ENCODE data around the gene PCDHGA12. TPM values are rescaled to one million over a fixed set of nuclear protein-coding genes. Genes with fewer than 3 reads are reported as not detected.
A peak's percentile ranks its signal among the peaks of the same experiment; 100 is the strongest.
"Not testable (repeated sequence)": the region's sequence is repeated elsewhere in the genome, so short reads cannot be mapped to it uniquely, and the experiment has no call there.

Gene PCDHGA12
- total RNA-seq, 1 donor from 2014 or later: 1.5 TPM

GRCh38 chr5:141409598-141410306, 20.6 kb upstream of the PCDHGA12 start:
- no peak for ATAC-seq

GRCh38 chr5:141411575-141411974, 18.7 kb upstream of the PCDHGA12 start:
- no peak for ATAC-seq

GRCh38 chr5:141412854-141413539, 17.3 kb upstream of the PCDHGA12 start, which contains the start of gene PCDHGA10:
Gene PCDHGA10 (plus strand): TSS chr5:141412987. CDS start chr5:141413176, 189 bp downstream.
- peak; percentile 78 for ATAC-seq

- ATAC-seq: no peak
Measured at GRCh38 chr5:141413540-141414069, 16.7 kb upstream of the PCDHGA12 start.

- ATAC-seq: not testable (repeated sequence)
Measured at GRCh38 chr5:141414548-141415274, 15.6 kb upstream of the PCDHGA12 start.

DNA sequence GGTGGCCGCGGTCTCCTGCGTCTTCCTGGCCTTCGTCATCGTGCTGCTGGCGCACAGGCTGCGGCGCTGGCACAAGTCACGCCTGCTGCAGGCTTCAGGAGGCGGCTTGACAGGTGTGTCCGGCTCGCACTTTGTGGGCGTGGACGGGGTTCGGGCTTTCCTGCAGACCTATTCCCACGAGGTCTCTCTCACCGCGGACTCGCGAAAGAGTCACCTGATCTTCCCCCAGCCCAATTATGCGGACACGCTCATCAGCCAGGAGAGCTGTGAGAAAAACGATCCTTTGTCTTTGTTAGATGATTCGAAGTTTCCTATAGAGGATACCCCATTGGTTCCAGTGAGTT, 15.1 kb upstream of the PCDHGA12 start:
- not testable (repeated sequence) for ATAC-seq

GRCh38 chr5:141417494-141418172, 12.7 kb upstream of the PCDHGA12 start, which contains the start of gene PCDHGB7:
Gene PCDHGB7 (plus strand): TSS chr5:141417677. CDS start chr5:141417860, 183 bp downstream.
- ATAC-seq: peak; percentile 75

GRCh38 chr5:141419074-141419880, 11.0 kb upstream of the PCDHGA12 start:
- ATAC-seq: no peak

GRCh38 chr5:141420855-141421488, 9.3 kb upstream of the PCDHGA12 start, which contains the start of gene PCDHGA11:
Gene PCDHGA11 (plus strand): TSS chr5:141421051. CDS start chr5:141421228, 177 bp downstream.
- ATAC-seq: no peak

- no peak for ATAC-seq
Measured at GRCh38 chr5:141421489-141421855, 8.8 kb upstream of the PCDHGA12 start.

GRCh38 chr5:141422742-141423291, 7.5 kb upstream of the PCDHGA12 start:
- ATAC-seq: no peak

DNA sequence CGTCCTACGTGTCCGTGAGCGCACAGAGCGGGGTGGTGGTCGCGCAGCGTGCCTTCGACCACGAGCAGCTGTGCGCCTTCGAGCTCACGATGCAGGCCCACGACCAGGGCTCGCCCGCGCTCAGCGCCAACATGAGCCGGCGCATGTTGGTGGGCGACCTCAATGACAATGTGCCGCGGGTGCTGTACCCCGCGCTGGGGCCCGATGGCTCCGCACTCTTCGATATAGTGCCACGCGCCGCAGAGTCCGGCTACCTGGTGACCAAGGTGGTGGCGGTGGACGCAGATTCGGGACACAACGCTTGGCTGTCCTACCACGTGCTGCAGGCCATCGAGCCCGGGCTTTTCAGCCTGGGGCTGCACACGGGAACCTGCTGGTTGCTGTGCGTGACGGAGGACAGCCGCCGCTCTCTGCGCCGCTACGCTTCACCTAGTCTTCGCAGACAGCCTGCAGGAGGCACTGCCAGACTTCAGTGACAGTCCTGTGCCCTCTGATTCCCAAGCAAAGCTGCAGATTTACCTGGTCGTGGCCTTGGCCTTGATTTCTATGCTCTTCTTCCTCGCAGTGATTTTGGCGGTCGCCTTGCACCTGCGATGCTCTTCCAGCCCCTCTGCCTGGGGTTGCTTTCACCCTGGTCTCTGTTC, 2.4 kb upstream of the PCDHGA12 start:
- no peak for ATAC-seq

- ATAC-seq: no peak
Measured at GRCh38 chr5:141431286-141431685, 979 bp downstream of the PCDHGA12 start.

DNA sequence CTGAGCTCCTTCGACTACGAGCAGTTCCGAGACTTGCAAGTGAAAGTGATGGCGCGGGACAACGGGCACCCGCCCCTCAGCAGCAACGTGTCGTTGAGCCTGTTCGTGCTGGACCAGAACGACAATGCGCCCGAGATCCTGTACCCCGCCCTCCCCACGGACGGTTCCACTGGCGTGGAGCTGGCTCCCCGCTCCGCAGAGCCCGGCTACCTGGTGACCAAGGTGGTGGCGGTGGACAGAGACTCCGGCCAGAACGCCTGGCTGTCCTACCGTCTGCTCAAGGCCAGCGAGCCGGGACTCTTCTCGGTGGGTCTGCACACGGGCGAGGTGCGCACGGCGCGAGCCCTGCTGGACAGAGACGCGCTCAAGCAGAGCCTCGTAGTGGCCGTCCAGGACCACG, 2.0 kb downstream of the PCDHGA12 start:
- not testable (repeated sequence) for ATAC-seq

DNA sequence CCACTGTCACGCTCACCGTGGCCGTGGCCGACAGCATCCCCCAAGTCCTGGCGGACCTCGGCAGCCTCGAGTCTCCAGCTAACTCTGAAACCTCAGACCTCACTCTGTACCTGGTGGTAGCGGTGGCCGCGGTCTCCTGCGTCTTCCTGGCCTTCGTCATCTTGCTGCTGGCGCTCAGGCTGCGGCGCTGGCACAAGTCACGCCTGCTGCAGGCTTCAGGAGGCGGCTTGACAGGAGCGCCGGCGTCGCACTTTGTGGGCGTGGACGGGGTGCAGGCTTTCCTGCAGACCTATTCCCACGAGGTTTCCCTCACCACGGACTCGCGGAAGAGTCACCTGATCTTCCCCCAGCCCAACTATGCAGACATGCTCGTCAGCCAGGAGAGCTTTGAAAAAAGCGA, 2.4 kb downstream of the PCDHGA12 start:
- ATAC-seq: not testable (repeated sequence)

GRCh38 chr5:141434006-141434405, 3.7 kb downstream of the PCDHGA12 start:
- ATAC-seq: no peak

DNA sequence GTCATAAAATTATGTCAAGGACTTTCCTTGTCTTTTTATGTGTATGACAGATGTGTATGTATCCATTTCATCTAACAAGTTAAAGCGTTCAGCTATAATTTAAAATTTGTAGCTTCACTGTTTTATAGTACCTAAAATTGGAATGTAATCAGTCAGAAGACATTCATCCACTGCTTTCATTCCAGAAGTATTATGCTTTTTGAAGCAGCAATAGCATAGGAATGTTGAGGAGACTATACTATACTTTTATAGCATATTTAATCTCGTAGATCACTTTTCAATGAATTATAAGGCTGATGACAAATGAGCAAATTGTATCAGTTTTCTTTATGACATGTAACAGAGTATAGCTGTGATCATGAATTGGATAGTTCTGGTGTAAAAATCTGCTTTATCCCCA, 6.9 kb downstream of the PCDHGA12 start:
- no peak for ATAC-seq

DNA sequence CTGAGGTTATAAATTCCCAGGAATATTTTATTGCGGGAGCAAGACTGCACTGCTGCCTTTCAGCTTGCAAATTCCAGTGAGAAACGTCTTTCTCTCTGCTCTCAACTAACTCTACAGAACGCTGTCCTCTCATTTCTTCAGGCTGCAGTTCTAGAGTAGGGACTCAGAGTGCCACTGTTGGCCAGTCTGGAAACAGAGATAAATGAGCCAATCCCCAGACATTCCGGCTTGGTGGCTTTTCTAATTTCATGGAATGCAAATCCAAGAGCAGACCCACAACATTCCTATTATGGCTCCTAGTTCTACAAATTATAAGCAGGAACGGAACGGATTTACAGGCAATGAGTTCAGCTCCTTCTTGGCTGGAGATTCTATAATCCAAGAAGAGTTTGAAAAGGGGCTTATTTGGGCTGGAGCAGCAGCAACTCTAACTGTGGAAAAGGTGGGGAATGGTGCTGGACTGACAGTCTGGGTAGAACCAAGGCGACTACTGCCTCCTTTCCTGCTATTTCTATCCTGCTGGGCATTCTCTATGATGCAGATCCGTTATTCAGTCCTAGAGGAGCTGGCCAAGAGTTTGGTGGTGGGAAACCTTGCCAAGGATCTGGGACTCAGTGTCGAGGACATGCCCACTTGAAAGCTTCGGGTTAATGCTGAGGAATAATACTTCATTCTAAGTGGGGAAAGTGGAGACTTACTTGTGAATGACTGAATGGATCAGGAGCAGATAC, 9.3 kb downstream of the PCDHGA12 start:
- no peak for ATAC-seq

DNA sequence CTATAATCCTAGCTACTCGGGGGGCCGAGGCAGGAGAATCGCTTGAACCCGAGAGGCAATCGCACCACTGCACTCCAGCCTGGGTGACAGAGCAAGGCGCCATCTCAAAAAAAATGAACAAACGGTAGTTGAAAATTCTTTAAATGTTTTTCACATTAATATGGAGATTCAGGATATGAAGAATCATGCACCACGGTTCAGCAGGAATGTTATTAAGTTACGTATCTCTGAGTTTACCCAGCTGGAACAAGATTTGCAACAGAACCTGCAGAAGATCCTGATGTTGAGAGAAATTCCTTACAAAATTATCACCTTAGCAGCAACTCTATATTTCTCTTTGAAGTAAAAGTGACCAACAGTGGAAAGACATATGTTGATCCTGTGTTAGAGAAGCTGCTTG, 10.0 kb downstream of the PCDHGA12 start:
- ATAC-seq: no peak

Measured in esophagus mucosa (tissue), 1 donor.